GM12878 (cell line): ENCODE data around the gene TMX4. TPM values are rescaled to one million over a fixed set of nuclear protein-coding genes. Genes with fewer than 3 reads are reported as not detected.

Source experiments
- ATAC-seq: fragments of 200-7000 bp; cut with Tn5 transposase; 3 replicates; pipeline ENCODE4 v1.9.1; 2020; ENCODE audit warnings: mild to moderate bottlenecking, moderate library complexity
- BruUV-seq: library from RNA; stranded (reverse); fragments of 400-500 nt; replicated peaks from 2 replicates; lab custom pipeline; 2021; lab: Mats Ljungman, UMichigan
- CTCF ChIA-PET: fragments of 300-600 bp; sonication (Branson Sonifier 250); formaldehyde crosslinking; extraction: SDS; loops from one replicate; lab custom pipeline; 2021; ENCODE audit warnings: inconsistent platforms; lab: Yijun Ruan, JAX
- POLR2A ChIA-PET: fragments of 350-600 bp; formaldehyde crosslinking; extraction: SDS; loops from one replicate; lab custom pipeline; 2021; ENCODE audit warnings: inconsistent platforms; lab: Charles Lee
- RAD21 ChIA-PET: fragments of 300-600 bp; sonication (Branson Sonifier 250); formaldehyde crosslinking; loops from one replicate; lab custom pipeline; 2023; ENCODE audit warnings: antibody characterized with exemption; ENCODE audit not compliant: unreplicated experiment; lab: Charles Lee
- SMC1A ChIA-PET: fragments of 300-600 bp; sonication (Branson Sonifier 250); formaldehyde crosslinking; loops from one replicate; lab custom pipeline; 2023; ENCODE audit not compliant: unreplicated experiment, uncharacterized antibody; lab: Charles Lee
- DNase-seq: peaks from one replicate; pipeline ENCODE4 v3.0.0-alpha.2; 2011; ENCODE audit warnings: low read depth, low spot score
- FAIRE-seq: peaks from 3 replicates; lab custom pipeline; 2011; peaks lifted over from hg19 to GRCh38; lab: Jason Lieb, UNC
- H2AFZ ChIP-seq: 2 replicates; pipeline ENCODE4 v1.6.0; 2011; ENCODE audit warnings: low read depth, low read length, control low read depth; ENCODE audit not compliant: control insufficient read depth
- H3K27ac ChIP-seq: 2 replicates; pipeline ENCODE4 v1.5.1; 2011; ENCODE audit warnings: control low read depth; ENCODE audit not compliant: control insufficient read depth, insufficient read depth
- H3K27me3 ChIP-seq, 2 experiments: replicated peaks in 1 of 2; 2 replicates each; pipeline versions ENCODE4 v1.6.0 to v1.6.1; 2011; ENCODE audit warnings: low read length in 1 of 2; ENCODE audit not compliant: control insufficient read depth in 2 of 2, insufficient read depth in 2 of 2
- H3K36me3 ChIP-seq, 2 experiments: 2 replicates each; pipeline ENCODE4 v1.5.1; 2011; ENCODE audit warnings: low read length in 1 of 2; ENCODE audit not compliant: control insufficient read depth in 2 of 2, insufficient read depth in 2 of 2
- H3K4me1 ChIP-seq: 2 replicates; pipeline ENCODE4 v1.6.1; 2011; ENCODE audit warnings: mild to moderate bottlenecking, low read length, moderate library complexity, mixed read lengths; ENCODE audit not compliant: control insufficient read depth, insufficient read depth
- H3K4me2 ChIP-seq: 2 replicates; pipeline ENCODE4 v1.6.0; 2011; ENCODE audit warnings: control low read depth; ENCODE audit not compliant: control insufficient read depth, insufficient read depth
- H3K4me3 ChIP-seq: fragments of 200-600 bp; sonication (generic); 2 replicates; pipeline ENCODE4 v1.5.1; 2016
- H3K79me2 ChIP-seq: 2 replicates; pipeline ENCODE4 v1.6.0; 2011; ENCODE audit warnings: low read length; ENCODE audit not compliant: control insufficient read depth, insufficient read depth
- H3K9ac ChIP-seq: 2 replicates; pipeline ENCODE4 v1.8.0; 2011; ENCODE audit warnings: low read length, control low read depth, mixed read lengths; ENCODE audit not compliant: control insufficient read depth, insufficient read depth
- H3K9me3 ChIP-seq: replicated peaks from 3 replicates; pipeline ENCODE4 v1.5.1; 2011; ENCODE audit warnings: mild to moderate bottlenecking, low read length; ENCODE audit not compliant: control insufficient read depth, insufficient read depth
- H4K20me1 ChIP-seq: 2 replicates; pipeline ENCODE4 v1.6.0; 2011; ENCODE audit not compliant: control insufficient read depth, insufficient read depth
- CBFB ChIP-seq: IDR thresholded peaks from 2 replicates; pipeline ENCODE4 v1.6.1; 2016; ENCODE audit warnings: antibody characterized with exemption, low read depth
- CHD2 ChIP-seq: IDR thresholded peaks from 2 replicates; pipeline ENCODE4 v1.6.1; 2011; ENCODE audit warnings: low read depth, low read length, improper control_type of control experiment, borderline replicate concordance
- CREB1 ChIP-seq: IDR thresholded peaks from 2 replicates; pipeline ENCODE4 v1.6.1; 2012; ENCODE audit warnings: low read depth, mild to moderate bottlenecking, inconsistent platforms
- EGR1 ChIP-seq, 2 experiments: IDR thresholded peaks; 1 replicate in 1 of 2; 2 replicates in 1 of 2; pipeline ENCODE4 v1.6.1; 2011 to 2012; ENCODE audit warnings: low read depth in 2 of 2, low read length in 2 of 2, borderline replicate concordance in 1 of 2, mild to moderate bottlenecking in 1 of 2, moderate library complexity in 1 of 2
- ETV6 ChIP-seq, 2 experiments: fragments of 450-650 bp in 1 of 2; IDR thresholded peaks in 1 of 2; conservative IDR thresholded peaks in 1 of 2; 2 replicates each; pipeline ENCODE4 v1.6.1; 2014; ENCODE audit warnings: antibody characterized with exemption in 1 of 2, borderline replicate concordance in 1 of 2, low read depth in 1 of 2, mild to moderate bottlenecking in 1 of 2, moderate library complexity in 1 of 2
- HCFC1 ChIP-seq: fragments of 150-350 bp; IDR thresholded peaks from 2 replicates; pipeline ENCODE4 v1.6.1; 2014; ENCODE audit warnings: low read length
- JUNB ChIP-seq: IDR thresholded peaks from 2 replicates; pipeline ENCODE4 v1.6.1; 2016; ENCODE audit warnings: antibody characterized with exemption, mild to moderate bottlenecking
- POLR2AphosphoS5 ChIP-seq: IDR thresholded peaks from 2 replicates; pipeline ENCODE4 v1.6.1; 2011; ENCODE audit warnings: mild to moderate bottlenecking, low read length, inconsistent platforms
- RELA ChIP-seq: fragments of 450-650 bp; IDR thresholded peaks from 2 replicates; pipeline ENCODE4 v1.8.0; 2014; ENCODE audit warnings: borderline replicate concordance; ENCODE audit not compliant: partially characterized antibody
- SP1 ChIP-seq: IDR thresholded peaks from one replicate; pipeline ENCODE4 v1.6.1; 2011; ENCODE audit warnings: low read depth, low read length
- SUPT20H ChIP-seq: IDR thresholded peaks from 2 replicates; pipeline ENCODE4 v1.6.1; 2011; ENCODE audit warnings: low read depth, mild to moderate bottlenecking, low read length, moderate library complexity, borderline replicate concordance; ENCODE audit not compliant: control insufficient read depth
- TAF1 ChIP-seq: IDR thresholded peaks from 2 replicates; pipeline ENCODE4 v1.6.1; 2011; ENCODE audit warnings: mild to moderate bottlenecking, low read depth, low read length, borderline replicate concordance
- WGBS: methylation state at CpG from one replicate; pipeline ENCODE4 v1.1.6; 2016; ENCODE audit warnings: low lambda C conversion rate; ENCODE audit not compliant: insufficient replicate concordance, insufficient coverage; ENCODE audit errors: missing lambda C conversion rate; 5-methylcytosine and 5-hydroxymethylcytosine counted together
- in situ Hi-C: fragments of 300-500 bp; cut with MboI; formaldehyde crosslinking; loops from 9 replicates; pipeline ENCODE4 v1.14.3; 2018; ENCODE audit warnings: mixed read lengths
- intact Hi-C: fragments of 100-400 bp; cut with micrococcal nuclease; formaldehyde crosslinking; loops from one replicate; pipeline ENCODE4 v1.14.2; 2022; ENCODE audit not compliant: unreplicated experiment
- polyA plus RNA-seq, 11 experiments: library from polyadenylated mRNA; depleted of rRNA in 4 of 11; unstranded in 6 of 11; stranded (reverse) in 5 of 11; fragments of >200 nt; fragmentation: Nextera tagmentation in 4 of 11; fragmentation: Illumina TruSeq in 1 of 11; extraction: Ambion mirVana in 4 of 11; extraction: Trizol in 1 of 11; gene quantifications; 1 replicate in 1 of 11; 2 replicates in 10 of 11; pipeline versions ENCODE4 v1.2.1 to v1.2.3, GENCODE V29; 2011 to 2016; ENCODE audit warnings: inconsistent platforms in 2 of 11, missing spikeins in 2 of 11, low read depth in 1 of 11
- total RNA-seq, 4 experiments: library from RNA; depleted of rRNA in 3 of 4; stranded (reverse); fragments of >200 nt in 3 of 4; fragmentation: Illumina TruSeq in 1 of 4; extraction: Trizol in 1 of 4; gene quantifications; 2 replicates each; pipeline versions ENCODE4 v1.2.1 to v1.2.3, GENCODE V29; 2013 to 2021
- TF ChIP-seq, protein P1 (sequence below): fragments of 450-650 bp; IDR thresholded peaks from 2 replicates; pipeline ENCODE4 v1.6.1; 2017; ENCODE audit warnings: low read depth, mild to moderate bottlenecking, moderate library complexity
- TF ChIP-seq, protein P2 (sequence below): IDR thresholded peaks from 2 replicates; pipeline ENCODE4 v1.6.1; 2011; ENCODE audit warnings: borderline replicate concordance, low read depth, mild to moderate bottlenecking, moderate library complexity, mixed read lengths, low read length; ENCODE audit not compliant: insufficient read depth; ENCODE audit errors: extremely low read length
- TF ChIP-seq, protein P3 (sequence below): fragments of 450-650 bp; IDR thresholded peaks from 2 replicates; pipeline ENCODE4 v1.6.1; 2017; ENCODE audit warnings: mild to moderate bottlenecking, moderate library complexity

The TMX4 gene
- total and polyA plus RNA-seq, 10 of the 15 experiments (the other 5 are each of a cell fraction or from before 2014, with no cell fraction given) = 3.9 to 19.9 (median 11.1) TPM

DNA sequence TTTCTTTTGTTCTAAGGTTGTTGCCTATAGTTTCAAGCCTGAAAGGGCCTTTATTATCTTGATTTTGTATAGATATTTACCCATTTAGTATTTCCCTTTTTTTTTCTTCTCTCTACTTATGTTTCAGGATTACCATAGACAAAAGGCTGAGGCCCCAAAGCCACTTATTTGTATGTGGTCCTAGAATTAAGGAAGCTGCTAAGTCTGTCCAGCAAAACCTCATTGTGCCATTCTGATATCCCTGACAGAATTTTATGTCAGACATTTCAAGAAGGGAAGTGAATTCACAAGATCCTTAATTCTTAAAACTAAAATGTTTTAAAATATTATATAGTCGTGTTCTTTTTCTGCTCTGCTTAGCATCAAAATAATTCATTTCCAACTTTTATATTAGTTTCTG is 86.2 kb downstream of the TMX4 start:
- Histone ChIP-seq H3K4me1 (no peaks in the 10 kb centered on the region; the same call in 1 of the 2 replicates), H4K20me1 (no peaks in the 10 kb centered on the region), H3K4me3 (no peak overlapping the region), H3K9ac (no peak overlapping the region), H3K27me3 (no peaks in the 10 kb centered on the region), H3K9me3 (no peaks in the 10 kb centered on the region)
- BruUV-seq = no TSS peak
- SMC1A ChIA-PET = interaction anchor here (0.9 to 1.4 kb wide), 2 partner anchors 48 to 790 kb away, joined by 3 read pairs; no protein-coding TSS in a partner anchor
- ATAC-seq = no peak
- no peak for DNase-seq
- CTCF ChIA-PET = interaction anchor here (6.1 kb wide), 1 partner anchor 787 kb away, joined by 138 read pairs; no protein-coding TSS in a partner anchor
- POLR2A ChIA-PET = no interaction called here
- RAD21 ChIA-PET = interaction anchor here (6.2 kb wide), 1 partner anchor 789 kb away, joined by 66 read pairs; no protein-coding TSS in a partner anchor
- TF ChIP-seq HCFC1 (no peak), RELA (no peak), SP1 (no peak), TAF1 (no peak), JUNB (no peak), SUPT20H (no peak), POLR2AphosphoS5 (no peak), CREB1 (no peak), CBFB (no peak), EGR1 (IDR thresholded peaks at IDR 0.05; ENCODE audit: borderline replicate concordance in 1 of 2, low read depth in 2 of 2, low read length in 2 of 2) (no peak), ETV6 (conservative IDR thresholded peaks at IDR 0.05 in 1 of 2, IDR thresholded peaks at IDR 0.05 in 1 of 2; ENCODE audit: borderline replicate concordance in 1 of 2, low read depth in 1 of 2) (no peak), CHD2 (no peak)
- TF ChIP-seq, protein P1, sequence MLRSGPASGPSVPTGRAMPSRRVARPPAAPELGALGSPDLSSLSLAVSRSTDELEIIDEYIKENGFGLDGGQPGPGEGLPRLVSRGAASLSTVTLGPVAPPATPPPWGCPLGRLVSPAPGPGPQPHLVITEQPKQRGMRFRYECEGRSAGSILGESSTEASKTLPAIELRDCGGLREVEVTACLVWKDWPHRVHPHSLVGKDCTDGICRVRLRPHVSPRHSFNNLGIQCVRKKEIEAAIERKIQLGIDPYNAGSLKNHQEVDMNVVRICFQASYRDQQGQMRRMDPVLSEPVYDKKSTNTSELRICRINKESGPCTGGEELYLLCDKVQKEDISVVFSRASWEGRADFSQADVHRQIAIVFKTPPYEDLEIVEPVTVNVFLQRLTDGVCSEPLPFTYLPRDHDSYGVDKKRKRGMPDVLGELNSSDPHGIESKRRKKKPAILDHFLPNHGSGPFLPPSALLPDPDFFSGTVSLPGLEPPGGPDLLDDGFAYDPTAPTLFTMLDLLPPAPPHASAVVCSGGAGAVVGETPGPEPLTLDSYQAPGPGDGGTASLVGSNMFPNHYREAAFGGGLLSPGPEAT = no peak
- TF ChIP-seq, protein P2, sequence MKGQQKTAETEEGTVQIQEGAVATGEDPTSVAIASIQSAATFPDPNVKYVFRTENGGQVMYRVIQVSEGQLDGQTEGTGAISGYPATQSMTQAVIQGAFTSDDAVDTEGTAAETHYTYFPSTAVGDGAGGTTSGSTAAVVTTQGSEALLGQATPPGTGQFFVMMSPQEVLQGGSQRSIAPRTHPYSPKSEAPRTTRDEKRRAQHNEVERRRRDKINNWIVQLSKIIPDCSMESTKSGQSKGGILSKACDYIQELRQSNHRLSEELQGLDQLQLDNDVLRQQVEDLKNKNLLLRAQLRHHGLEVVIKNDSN = no peak
- TF ChIP-seq, protein P3, sequence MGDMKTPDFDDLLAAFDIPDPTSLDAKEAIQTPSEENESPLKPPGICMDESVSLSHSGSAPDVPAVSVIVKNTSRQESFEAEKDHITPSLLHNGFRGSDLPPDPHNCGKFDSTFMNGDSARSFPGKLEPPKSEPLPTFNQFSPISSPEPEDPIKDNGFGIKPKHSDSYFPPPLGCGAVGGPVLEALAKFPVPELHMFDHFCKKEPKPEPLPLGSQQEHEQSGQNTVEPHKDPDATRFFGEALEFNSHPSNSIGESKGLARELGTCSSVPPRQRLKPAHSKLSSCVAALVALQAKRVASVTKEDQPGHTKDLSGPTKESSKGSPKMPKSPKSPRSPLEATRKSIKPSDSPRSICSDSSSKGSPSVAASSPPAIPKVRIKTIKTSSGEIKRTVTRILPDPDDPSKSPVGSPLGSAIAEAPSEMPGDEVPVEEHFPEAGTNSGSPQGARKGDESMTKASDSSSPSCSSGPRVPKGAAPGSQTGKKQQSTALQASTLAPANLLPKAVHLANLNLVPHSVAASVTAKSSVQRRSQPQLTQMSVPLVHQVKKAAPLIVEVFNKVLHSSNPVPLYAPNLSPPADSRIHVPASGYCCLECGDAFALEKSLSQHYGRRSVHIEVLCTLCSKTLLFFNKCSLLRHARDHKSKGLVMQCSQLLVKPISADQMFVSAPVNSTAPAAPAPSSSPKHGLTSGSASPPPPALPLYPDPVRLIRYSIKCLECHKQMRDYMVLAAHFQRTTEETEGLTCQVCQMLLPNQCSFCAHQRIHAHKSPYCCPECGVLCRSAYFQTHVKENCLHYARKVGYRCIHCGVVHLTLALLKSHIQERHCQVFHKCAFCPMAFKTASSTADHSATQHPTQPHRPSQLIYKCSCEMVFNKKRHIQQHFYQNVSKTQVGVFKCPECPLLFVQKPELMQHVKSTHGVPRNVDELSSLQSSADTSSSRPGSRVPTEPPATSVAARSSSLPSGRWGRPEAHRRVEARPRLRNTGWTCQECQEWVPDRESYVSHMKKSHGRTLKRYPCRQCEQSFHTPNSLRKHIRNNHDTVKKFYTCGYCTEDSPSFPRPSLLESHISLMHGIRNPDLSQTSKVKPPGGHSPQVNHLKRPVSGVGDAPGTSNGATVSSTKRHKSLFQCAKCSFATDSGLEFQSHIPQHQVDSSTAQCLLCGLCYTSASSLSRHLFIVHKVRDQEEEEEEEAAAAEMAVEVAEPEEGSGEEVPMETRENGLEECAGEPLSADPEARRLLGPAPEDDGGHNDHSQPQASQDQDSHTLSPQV = no peak
- TF ChIP-seq, all 136 proteins: peak for 0
- Histone ChIP-seq H3K27ac (no peak overlapping the region), H3K79me2 (no peaks in the 10 kb centered on the region), H3K36me3 (no peaks in the 10 kb centered on the region), H2AFZ (no peak overlapping the region), H3K4me2 (no peak overlapping the region)
- intact Hi-C loops = loop anchor here (10.0 kb wide), 1 partner anchor 451 kb away; no protein-coding TSS in a partner anchor
- FAIRE-seq = no peak
- 42% methylated on average over 1 of the region's 1 CpG for WGBS
- in situ Hi-C loops = loop anchor here (10.0 kb wide), 1 partner anchor 781 kb away; no protein-coding TSS in a partner anchor
